ENCODE measurements around the gene PTPRD.

GRCh38 chr9:8802242-8802641 is 1810.6 kb downstream of the PTPRD start:
- TF ChIP-seq YY1 (IDR thresholded peaks at IDR 0.05; ENCODE audit: borderline replicate concordance in 1 of 3, control insufficient read depth in 1 of 3, extremely low read depth in 1 of 3, insufficient read depth in 3 of 3, insufficient read length in 1 of 3, insufficient replicate concordance in 2 of 3, low read depth in 1 of 3, low read length in 2 of 3): no peak
- TF ChIP-seq NFRKB (IDR thresholded peaks at IDR 0.05; ENCODE audit: low read depth): no peak
- TF ChIP-seq TAF9B (IDR thresholded peaks at IDR 0.05; ENCODE audit: partially characterized antibody): no peak
- TF ChIP-seq MAFG (tag; conservative IDR thresholded peaks at IDR 0.05): no peak
- TF ChIP-seq EP300 (IDR thresholded peaks at IDR 0.05; ENCODE audit: low read length): no peak
- TF ChIP-seq, protein P1, sequence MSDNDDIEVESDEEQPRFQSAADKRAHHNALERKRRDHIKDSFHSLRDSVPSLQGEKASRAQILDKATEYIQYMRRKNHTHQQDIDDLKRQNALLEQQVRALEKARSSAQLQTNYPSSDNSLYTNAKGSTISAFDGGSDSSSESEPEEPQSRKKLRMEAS (CRISPR knock-in tag; IDR thresholded peaks at IDR 0.05): no peak
